22Rv1 (cell line): ENCODE data around the gene CACHD1.

Source experiments
- H3K27ac ChIP-seq: fragments of 450-650 bp; 2 replicates; pipeline ENCODE4 v1.5.1; 2017
- ZFX ChIP-seq: fragments of 450-650 bp; IDR thresholded peaks from 2 replicates; pipeline ENCODE4 v1.6.1; 2017; ENCODE audit warnings: antibody characterized with exemption, borderline replicate concordance
- TF ChIP-seq, protein P1 (sequence below): fragments of 450-650 bp; IDR thresholded peaks from 2 replicates; pipeline ENCODE4 v1.5.1; 2017; ENCODE audit warnings: mild to moderate bottlenecking

The CACHD1 gene

DNA sequence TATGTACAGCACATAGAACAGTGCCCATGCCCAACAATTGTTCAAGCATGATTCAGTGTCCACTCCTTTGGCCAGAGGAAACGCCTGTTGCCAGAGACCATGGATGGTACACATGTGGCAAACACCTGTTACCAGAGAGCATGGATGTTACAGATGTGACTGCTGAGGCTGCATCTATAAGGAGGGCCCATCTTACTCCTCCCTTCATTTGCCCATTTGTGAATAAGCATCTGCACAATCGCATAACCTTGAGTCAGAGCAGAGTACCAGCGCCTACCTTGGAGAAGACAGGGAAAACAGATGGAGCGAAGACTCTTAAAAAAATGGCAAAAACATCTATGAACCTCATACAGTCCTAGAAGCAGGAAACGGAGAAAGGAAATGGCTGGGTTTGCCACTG, 36.6 kb upstream of the CACHD1 start:
- no peak overlapping the region for H3K27ac ChIP-seq
- TF ChIP-seq ZFX = no peak
- TF ChIP-seq, protein P1, sequence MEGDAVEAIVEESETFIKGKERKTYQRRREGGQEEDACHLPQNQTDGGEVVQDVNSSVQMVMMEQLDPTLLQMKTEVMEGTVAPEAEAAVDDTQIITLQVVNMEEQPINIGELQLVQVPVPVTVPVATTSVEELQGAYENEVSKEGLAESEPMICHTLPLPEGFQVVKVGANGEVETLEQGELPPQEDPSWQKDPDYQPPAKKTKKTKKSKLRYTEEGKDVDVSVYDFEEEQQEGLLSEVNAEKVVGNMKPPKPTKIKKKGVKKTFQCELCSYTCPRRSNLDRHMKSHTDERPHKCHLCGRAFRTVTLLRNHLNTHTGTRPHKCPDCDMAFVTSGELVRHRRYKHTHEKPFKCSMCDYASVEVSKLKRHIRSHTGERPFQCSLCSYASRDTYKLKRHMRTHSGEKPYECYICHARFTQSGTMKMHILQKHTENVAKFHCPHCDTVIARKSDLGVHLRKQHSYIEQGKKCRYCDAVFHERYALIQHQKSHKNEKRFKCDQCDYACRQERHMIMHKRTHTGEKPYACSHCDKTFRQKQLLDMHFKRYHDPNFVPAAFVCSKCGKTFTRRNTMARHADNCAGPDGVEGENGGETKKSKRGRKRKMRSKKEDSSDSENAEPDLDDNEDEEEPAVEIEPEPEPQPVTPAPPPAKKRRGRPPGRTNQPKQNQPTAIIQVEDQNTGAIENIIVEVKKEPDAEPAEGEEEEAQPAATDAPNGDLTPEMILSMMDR = no peak

DNA sequence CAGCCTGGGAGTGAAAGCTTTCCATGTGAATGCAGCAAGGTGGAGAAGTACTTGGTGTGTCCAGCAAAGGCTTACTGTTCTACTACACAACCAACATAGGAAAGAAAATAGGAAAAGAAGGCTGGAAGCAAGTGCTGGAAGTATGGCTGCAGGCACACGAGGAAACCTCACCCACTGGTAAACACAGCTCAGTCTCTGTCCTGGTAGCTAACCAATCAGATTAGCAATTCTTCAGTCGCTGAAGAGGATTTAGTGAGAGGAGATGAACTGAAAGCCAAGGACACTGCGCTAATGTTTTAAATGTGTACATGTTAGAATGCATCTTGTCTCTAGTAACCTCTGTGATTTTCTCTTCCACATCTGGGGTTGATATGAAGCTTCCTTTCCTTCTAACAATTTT, 36.2 kb upstream of the CACHD1 start:
- H3K27ac ChIP-seq = no peak overlapping the region
- TF ChIP-seq, protein P1 = no peak
- TF ChIP-seq ZFX = no peak

DNA sequence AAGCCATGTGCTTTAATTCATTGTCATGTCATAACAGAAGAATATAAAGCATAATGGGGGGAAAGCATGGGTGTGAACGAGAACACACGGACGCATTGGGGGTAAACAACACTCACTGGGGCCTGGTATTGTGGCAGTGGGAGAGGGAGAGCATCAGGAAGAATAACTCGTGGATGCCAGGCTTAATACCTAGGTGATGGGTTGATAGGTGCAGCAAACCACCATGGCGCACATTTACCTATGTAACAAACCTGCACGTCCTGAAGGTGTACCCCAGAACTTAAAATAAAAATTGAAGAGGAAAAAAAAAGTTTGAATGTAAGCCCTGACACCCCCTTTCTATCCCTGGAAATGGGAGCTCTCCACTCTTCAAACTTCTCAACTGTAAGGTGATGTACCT, 34.9 kb upstream of the CACHD1 start:
- TF ChIP-seq ZFX = no peak
- TF ChIP-seq, protein P1 = no peak
- no peak overlapping the region for H3K27ac ChIP-seq

DNA sequence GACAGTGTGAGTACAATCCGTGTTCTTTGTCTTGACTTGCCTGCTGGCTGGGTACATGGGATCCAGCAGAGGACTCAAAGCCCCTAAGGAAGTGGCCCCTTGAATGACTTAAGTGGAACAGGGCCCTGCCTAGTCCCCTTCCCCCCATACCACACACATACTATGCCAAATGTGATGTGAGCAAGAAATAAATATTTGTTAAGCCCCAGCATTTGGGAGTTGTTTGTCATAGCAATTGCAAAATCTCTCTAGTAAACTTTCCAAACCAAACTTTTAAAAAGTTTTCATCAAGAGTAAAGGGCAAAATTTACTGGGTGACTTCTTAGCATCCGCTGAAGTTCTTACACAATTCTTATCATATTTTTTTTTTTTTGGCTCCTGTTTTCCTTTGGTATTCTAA, 32.5 kb upstream of the CACHD1 start:
- H3K27ac ChIP-seq = no peak overlapping the region
- TF ChIP-seq, protein P1 = no peak

DNA sequence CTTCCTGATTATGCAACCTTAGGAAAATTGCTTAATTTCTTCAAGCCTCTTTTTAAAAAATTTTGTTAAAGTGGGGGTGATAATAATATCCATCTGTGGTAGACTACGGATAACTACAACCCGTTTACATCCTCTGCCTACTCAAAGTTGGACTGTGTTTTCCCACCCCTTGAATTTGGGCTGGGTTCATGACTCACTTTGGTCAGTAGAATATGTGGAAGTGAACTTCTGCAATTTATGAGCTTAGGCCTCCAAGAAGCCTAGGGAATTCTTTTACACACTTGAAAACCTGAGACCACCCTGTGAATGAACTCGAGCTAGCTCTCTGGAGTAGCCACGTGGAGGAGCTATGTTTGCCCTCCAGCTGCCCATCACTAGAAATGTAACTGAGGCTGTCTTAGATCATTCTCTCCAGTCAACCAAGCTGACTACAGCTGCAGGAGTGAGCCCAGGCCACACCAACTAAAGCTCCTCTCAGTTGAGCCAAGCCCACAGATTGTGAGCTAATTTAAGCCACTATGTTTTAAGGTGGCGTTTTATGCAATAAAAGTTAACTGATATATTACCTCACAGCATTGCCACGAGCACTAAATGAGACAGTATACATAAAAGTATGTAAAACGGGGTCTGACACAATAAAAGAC, 29.6 kb upstream of the CACHD1 start:
- H3K27ac ChIP-seq = no peak overlapping the region
- TF ChIP-seq, protein P1 = no peak
- no peak for TF ChIP-seq ZFX

DNA sequence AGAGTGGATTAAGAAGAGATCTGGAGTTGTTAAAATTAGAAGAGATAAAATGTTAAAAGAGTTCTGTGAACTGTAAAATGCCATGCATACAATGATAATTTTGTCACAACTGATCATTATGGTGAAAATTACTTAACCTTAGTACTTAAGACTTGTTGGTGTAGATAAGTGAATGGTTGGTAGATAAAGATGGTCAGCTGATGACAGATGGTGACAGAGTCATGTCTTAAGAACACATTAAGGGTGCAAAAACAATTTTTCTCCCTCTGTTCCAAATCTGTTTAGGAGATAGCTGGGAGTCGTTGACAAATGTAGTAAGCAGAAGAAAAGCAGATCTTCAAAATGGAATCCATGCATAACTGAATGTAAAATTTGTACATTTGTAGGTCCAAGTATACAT, 18.5 kb upstream of the CACHD1 start:
- TF ChIP-seq, protein P1 = no peak
- no peak overlapping the region for H3K27ac ChIP-seq

DNA sequence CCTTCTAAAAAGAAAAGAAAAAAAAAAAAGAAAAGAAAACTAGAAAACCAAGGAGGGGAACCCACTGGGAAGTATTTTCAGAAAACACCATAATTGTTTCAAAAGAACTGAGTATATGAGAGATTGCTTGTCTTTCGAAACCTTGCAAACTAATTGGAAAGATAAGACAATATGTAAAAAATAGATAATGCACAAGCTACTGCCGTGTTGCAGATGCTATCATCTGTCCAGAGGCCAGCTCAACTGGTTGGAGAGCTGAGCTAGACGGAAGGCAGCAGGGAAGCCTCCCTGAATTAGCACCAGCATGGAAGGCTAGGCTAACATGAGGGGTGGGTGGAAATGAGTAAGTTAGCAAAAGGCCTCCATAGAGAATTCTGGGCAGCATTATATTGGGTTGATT, 16.2 kb upstream of the CACHD1 start:
- no peak for TF ChIP-seq ZFX
- TF ChIP-seq, protein P1 = no peak

More for the DNA sequence above, 16.2 kb upstream of the CACHD1 start:
- no peak overlapping the region for H3K27ac ChIP-seq
